ENCODE results near the gene CELA1.

The CELA1 gene

GRCh38 chr12:51346581-51346980, at the start of gene CELA1:
Gene CELA1, minus strand, starts transcription at chr12:51346679. Its CDS starts 41 bp downstream, at chr12:51346638.
- no peak for DNase-seq

- peak; percentile 35 for DNase-seq
These were observed 49.1 kb upstream of the CELA1 start for GRCh38 chr12:51395283-51396230.

- DNase-seq = peak; percentile 66
These were observed 47.4 kb upstream of the CELA1 start for GRCh38 chr12:51393676-51394545.

- DNase-seq = peak; percentile 34
These were observed 46.2 kb upstream of the CELA1 start for GRCh38 chr12:51392556-51393237.

GRCh38 chr12:51391283-51392123, 45.0 kb upstream of the CELA1 start, which contains the start of gene GALNT6:
Gene GALNT6, minus strand, starts transcription at chr12:51391406. Its CDS starts 11,625 bp downstream, at chr12:51379781.
- peak; percentile 60 for DNase-seq

- DNase-seq = peak; percentile 30
These were observed 44.4 kb upstream of the CELA1 start for GRCh38 chr12:51390891-51391282.

- no peak for DNase-seq
These were observed 44.0 kb upstream of the CELA1 start for GRCh38 chr12:51390457-51390856.

- DNase-seq = peak; percentile 32
These were observed 43.0 kb upstream of the CELA1 start for GRCh38 chr12:51389302-51389999.

GRCh38 chr12:51388846-51389245, 42.4 kb upstream of the CELA1 start:
- DNase-seq = no peak

GRCh38 chr12:51388069-51388799, 41.8 kb upstream of the CELA1 start:
- DNase-seq = no peak

GRCh38 chr12:51386351-51386750, 39.9 kb upstream of the CELA1 start:
- DNase-seq = no peak

- DNase-seq = no peak
These were observed 36.9 kb upstream of the CELA1 start for GRCh38 chr12:51383269-51383905.

- no peak for DNase-seq
These were observed 35.7 kb upstream of the CELA1 start for GRCh38 chr12:51382173-51382572.

GRCh38 chr12:51381226-51382079, 35.0 kb upstream of the CELA1 start:
- DNase-seq = no peak

- no peak for DNase-seq
These were observed 33.1 kb upstream of the CELA1 start for GRCh38 chr12:51379571-51379970.

- no peak for DNase-seq
These were observed 32.3 kb upstream of the CELA1 start for GRCh38 chr12:51378749-51379148.

GRCh38 chr12:51377099-51377984, 30.9 kb upstream of the CELA1 start:
- DNase-seq = no peak

GRCh38 chr12:51374856-51375255, 28.4 kb upstream of the CELA1 start:
- no peak for DNase-seq

Measured in stimulated activated CD4-positive, alpha-beta T cell treated with anti-CD3 and anti-CD28 coated beads, Interleukin-1b, Interleukin-23, amount 100 ng/mL, for 48 hours (primary cell).